DND-41 (cell line): ENCODE results near the gene DDX24.

Source experiments
- EZH2 ChIP-seq: IDR thresholded peaks from 3 replicates; pipeline ENCODE4 v1.6.1; 2012; ENCODE audit warnings: borderline replicate concordance, low read depth, mild to moderate bottlenecking, moderate library complexity, low read length, inconsistent platforms; ENCODE audit not compliant: severe bottlenecking
- TF ChIP-seq, protein P1 (sequence below): IDR thresholded peaks from 2 replicates; pipeline ENCODE4 v1.5.1; 2012; ENCODE audit warnings: borderline replicate concordance, low read length, moderate library complexity, mild to moderate bottlenecking; ENCODE audit not compliant: poor library complexity, severe bottlenecking; ENCODE audit errors: extremely low read depth

DNA sequence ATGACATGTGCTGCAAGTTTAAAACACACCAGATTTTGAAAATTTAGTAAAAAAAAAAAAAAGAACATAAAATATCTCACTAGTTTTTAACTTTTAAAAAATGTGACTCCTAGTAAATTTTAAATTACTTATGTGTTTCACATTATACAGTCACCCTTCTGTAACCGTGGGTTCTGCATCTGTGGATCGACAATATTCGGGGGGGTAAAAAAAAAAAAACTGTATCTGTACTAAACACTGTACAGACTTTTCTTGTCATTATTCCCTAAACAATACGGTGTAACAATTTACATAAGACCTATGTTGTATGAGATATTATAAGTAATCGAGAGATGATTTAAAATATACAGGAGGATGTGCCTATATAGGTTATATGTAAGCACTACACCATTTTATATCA lies 3.2 kb downstream of the DDX24 start:
- TF ChIP-seq, protein P1, sequence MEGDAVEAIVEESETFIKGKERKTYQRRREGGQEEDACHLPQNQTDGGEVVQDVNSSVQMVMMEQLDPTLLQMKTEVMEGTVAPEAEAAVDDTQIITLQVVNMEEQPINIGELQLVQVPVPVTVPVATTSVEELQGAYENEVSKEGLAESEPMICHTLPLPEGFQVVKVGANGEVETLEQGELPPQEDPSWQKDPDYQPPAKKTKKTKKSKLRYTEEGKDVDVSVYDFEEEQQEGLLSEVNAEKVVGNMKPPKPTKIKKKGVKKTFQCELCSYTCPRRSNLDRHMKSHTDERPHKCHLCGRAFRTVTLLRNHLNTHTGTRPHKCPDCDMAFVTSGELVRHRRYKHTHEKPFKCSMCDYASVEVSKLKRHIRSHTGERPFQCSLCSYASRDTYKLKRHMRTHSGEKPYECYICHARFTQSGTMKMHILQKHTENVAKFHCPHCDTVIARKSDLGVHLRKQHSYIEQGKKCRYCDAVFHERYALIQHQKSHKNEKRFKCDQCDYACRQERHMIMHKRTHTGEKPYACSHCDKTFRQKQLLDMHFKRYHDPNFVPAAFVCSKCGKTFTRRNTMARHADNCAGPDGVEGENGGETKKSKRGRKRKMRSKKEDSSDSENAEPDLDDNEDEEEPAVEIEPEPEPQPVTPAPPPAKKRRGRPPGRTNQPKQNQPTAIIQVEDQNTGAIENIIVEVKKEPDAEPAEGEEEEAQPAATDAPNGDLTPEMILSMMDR = no peak
- TF ChIP-seq EZH2 = no peak
